Cardiac fibroblast (primary cell): ENCODE results near the gene NQO1.
A peak's percentile ranks its signal among the peaks of the same experiment; 100 is the strongest.

Source experiments
- DNase-seq, 2 donors: peaks; one replicate each; pipeline versions ENCODE4 v3.0.0 to v3.0.0-alpha.2; 2010; ENCODE audit warnings: low read depth in 2 of 2
- H3K4me3 ChIP-seq, 2 donors: replicated peaks in 1 of 2; 1 replicate in 1 of 2; 2 replicates in 1 of 2; pipeline ENCODE4 v1.5.1; 2011; ENCODE audit warnings: low read depth in 2 of 2, low read length in 2 of 2, mild to moderate bottlenecking in 2 of 2, moderate library complexity in 1 of 2
- TF ChIP-seq, protein P1 (sequence below): IDR thresholded peaks from one replicate; pipeline ENCODE4 v1.5.1; 2011; ENCODE audit warnings: low read depth, mild to moderate bottlenecking, low read length, inconsistent platforms

The NQO1 gene

DNA sequence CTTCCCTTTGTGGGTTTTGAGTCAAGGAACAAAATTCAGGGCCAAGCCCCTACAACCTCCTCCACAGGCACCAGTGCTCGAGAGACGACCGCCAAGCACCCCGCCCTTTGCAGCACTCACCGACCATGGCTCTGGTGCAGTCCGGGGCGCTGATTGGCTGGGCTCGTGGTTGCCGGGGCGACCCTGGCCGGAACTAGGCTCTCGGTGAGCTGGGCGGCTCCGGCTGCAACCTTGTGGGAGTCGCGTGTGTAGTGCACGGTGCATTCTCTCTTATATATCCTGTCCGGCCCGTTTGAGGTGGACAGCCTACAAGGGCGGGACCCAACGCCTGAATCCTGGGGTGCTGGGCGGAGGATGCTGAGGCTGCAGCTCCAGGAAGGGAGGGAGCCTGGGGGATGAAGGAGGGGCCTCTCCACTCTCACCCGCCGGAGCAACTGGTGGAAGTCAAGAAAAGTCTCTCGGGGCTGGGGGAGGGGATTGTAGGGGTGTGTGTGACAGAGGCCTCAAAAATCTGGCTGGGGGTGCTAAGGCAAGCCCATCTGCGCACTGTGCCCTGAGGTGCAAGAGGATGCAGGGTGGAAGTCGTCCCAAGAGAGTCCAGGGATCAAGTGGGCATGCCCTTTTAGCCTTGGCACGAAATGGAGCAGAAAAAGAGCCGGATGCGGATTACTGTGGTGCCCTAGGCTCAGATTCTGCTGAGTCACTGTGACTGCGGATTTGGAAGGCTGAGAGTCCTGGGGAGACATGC is at the start of gene NQO1:
TSS of gene NQO1 (minus strand) at position 248 of the 748 bp plus-strand sequence. CDS start at position 127, 121 bp downstream.
- TF ChIP-seq, protein P1, sequence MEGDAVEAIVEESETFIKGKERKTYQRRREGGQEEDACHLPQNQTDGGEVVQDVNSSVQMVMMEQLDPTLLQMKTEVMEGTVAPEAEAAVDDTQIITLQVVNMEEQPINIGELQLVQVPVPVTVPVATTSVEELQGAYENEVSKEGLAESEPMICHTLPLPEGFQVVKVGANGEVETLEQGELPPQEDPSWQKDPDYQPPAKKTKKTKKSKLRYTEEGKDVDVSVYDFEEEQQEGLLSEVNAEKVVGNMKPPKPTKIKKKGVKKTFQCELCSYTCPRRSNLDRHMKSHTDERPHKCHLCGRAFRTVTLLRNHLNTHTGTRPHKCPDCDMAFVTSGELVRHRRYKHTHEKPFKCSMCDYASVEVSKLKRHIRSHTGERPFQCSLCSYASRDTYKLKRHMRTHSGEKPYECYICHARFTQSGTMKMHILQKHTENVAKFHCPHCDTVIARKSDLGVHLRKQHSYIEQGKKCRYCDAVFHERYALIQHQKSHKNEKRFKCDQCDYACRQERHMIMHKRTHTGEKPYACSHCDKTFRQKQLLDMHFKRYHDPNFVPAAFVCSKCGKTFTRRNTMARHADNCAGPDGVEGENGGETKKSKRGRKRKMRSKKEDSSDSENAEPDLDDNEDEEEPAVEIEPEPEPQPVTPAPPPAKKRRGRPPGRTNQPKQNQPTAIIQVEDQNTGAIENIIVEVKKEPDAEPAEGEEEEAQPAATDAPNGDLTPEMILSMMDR, result no peak
- peak; percentile 99 for DNase-seq
- H3K4me3 ChIP-seq, result peak within 1 kb of the TSS; percentile 50 to 73

DNA sequence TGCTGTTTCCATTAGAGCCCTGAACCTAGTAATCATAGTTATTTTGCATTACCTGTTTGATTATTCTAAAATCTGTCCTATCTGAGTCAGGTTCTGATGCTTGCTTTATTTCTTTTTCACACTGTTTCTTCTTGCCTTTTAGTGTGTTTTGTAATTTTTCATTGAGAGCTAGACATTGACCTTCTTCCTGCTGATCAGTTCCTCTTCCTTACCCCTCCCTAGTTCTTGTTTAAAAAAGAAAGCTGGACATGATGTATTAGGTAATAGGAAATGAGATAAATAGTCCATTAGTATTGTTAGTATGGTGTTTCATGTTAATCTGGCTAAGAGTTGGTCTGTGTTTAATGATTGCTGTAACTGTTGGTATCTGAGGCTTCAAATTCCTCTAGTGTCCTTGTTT is 49.2 kb upstream of the NQO1 start:
- H3K4me3 ChIP-seq, result no peak overlapping the region
- TF ChIP-seq, protein P1, result no peak
- no peak for DNase-seq

DNA sequence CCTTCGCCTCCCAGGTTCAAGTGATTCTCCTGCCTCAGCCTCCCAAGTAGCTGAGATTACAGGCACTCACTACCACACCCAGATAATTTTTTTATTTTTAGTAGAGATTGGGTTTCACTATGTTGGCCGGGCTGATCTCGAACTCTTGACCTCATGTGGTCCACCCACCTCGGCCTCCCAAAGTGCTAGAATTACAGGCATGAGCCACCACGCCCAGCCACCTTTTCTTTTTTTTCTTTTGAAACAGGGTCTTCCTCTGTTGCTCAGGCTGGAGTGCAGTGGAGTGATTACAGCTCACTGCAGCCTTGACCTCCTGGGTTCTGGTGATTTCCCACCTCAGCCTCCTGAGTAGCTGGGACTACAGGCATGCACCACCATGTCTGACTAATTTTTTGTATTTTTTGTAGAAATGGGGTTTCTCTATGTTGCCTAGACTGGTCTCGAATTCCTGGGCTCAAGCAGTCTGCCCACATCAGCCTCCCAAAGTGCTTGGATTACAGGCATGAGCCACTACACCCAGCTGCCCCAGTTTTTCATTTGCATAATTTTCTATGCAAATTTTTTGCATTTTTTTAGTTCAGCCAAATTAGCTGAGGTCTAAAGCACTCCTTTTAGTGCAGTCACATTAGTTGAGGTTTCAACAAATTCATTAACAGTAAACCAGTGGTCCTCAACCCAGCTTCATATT is 47.0 kb upstream of the NQO1 start:
- DNase-seq, result no peak
- H3K4me3 ChIP-seq, result no peak overlapping the region
- TF ChIP-seq, protein P1, result no peak

DNA sequence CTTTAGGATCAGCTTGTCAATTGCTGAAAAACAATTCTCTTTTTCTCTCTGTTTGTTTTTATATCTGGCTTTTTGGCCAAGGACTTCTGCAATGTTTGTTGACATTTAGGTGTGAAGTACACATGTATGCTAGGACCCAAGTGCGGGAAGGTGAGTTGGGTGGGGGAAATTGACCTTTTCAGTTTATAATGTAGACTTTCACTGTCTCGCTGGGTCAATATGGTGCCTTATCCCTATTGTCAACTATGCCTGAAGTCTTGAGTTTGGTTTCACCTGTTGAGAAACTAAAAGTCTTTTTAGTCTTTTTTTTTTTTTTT is 45.2 kb upstream of the NQO1 start:
- TF ChIP-seq, protein P1, result no peak
- H3K4me3 ChIP-seq, result no peak overlapping the region
- no peak for DNase-seq

DNA sequence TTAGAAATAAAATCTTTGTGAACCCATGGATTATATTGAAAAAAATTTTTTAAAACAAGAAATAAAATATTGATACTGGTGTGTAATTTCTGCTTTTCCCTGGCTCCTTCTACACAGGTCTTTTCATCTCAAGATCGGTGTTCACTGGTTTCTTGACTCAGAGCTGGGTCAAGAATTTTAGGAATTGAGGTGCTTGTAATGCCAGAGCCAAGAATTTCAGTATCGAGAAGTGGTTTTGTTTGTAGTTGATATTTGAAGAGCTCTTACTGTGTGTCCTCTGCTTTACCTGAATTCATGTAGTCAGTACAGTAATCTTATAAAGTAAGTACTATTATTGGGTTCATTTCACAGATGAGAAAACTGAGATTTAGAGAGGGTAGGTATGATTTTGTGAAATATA is 43.0 kb upstream of the NQO1 start:
- H3K4me3 ChIP-seq, result no peak overlapping the region
- no peak for DNase-seq
- TF ChIP-seq, protein P1, result no peak

DNA sequence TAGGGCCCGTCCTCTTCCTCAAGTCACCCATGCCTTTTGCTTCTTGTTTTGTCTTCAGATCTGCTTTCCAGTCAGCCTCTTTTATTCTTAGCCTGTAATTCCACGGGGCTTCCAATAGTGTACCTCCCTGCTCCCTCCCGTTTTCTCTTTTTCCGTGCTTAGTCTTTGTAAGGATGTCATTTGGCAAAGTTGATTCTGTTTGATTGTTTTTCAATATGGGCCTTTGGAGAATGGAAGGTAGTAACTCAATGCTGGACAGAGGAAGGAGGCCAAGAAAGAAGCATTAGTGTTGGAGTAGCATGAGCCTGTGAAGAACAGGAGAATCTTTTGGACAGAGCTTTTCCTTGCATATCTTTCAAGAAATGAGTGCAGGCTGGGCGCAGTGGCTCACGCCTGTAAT is 42.3 kb upstream of the NQO1 start:
- H3K4me3 ChIP-seq, result no peak overlapping the region
- TF ChIP-seq, protein P1, result no peak
- DNase-seq, result no peak
